ENCODE results near the gene FAM89A. TPM values are rescaled to one million over a fixed set of nuclear protein-coding genes. Genes with fewer than 3 reads are reported as not detected.

FAM89A gene
- 42.7 TPM for total RNA-seq

DNA sequence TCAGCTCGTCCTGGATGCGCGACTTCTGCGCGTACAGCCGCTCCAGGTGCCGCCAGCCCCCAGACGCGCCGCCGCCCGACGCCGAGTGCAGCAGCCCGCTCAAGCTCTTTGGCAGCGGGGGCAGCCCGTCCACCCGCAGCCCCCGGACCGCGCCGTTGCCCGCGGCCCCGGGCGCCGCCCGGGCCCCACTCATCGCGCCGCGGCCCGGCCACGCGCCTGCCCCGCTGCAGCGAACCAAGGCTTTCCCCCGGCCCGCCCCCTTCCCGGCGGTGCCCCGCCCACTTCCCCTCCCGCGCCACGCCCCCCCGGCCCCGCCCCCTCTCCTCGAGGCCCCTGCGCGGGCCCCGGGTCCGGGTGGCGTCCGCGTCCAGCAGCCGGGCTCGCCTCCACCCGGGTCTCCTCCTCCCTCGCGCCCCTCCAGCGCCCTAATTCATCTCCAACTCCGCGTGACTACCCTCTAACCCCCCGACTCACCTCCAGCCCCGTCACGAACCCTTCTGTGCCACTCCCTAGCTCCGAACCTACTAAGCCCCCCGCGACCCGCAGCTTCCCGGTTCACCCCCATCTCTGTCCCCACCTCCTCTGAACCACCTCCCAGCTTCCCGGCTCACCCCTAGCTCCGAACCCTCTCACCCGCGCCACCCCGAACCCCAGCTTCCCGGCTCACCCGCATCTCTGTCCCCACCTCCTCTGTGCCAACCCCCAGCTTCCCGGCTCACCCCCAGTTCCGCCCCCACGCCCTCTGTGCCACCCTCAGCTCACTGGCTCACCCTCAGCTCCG, at the start of gene FAM89A:
FAM89A (minus strand) TSS at position 236 of the 781 bp plus-strand sequence; CDS start at position 193, 43 bp downstream.

DNA sequence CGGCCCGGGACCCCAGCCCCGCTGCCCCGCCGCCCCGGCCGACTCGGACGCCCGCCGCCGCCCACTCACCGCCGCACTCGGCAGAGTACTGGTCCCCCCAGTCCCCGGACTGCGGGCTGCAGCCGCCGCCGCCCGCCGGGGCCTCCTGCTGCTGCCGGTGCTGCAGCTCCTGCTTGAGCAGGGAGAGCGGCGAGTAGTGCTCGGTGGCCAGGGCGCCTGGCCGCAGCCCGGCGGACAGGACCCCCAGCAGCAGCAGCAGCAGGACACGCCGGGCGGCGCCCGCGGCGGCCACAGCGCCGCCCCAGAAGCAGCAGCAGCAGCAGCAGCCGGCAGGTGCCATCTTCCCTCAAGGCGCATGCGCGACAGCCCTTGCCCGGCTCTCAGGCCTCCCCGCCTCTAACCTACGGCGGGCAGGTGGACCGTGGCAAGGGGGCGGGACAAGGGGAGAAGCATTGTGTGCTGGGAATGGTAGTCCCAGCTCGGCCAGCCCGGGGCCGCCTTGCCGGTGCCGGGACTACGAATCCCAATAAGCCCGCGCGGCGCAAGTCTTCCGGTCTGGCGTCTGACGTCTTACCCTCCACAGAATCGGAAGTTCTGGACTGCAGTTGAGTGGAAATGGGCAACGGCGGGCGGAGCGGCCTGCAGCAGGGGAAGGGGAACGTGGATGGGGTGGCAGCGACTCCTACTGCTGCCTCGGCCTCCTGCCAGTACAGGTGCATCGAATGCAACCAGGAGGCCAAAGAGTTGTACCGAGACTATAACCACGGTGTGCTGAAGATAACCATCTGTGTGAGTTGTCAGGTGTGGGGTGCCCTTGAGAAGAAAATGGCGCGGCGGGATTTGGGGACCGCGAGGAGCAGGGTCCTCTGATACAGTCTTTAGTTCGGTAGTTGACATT, 61.3 kb downstream of the FAM89A start, which contains the start of the genes ARV1 and TTC13:
ARV1 (plus strand) TSS at position 604 of the 898 bp plus-strand sequence; CDS start at position 616, 12 bp downstream.
TTC13 (minus strand) TSS at position 371 of the 898 bp plus-strand sequence; CDS start at position 340, 31 bp downstream.

Other genes starting within 250 kb of the FAM89A start
- 53.7 TPM for gene C1orf198, start 171.7 kb downstream of the FAM89A start, total RNA-seq
- 33.4 TPM for gene TTC13, start 61.4 kb downstream of the FAM89A start, total RNA-seq
- gene ARV1, start 61.2 kb downstream of the FAM89A start, total RNA-seq = 18.6 TPM
- gene TRIM67, start 121.8 kb upstream of the FAM89A start, total RNA-seq = 31.0 TPM
- gene GNPAT, start 201.0 kb upstream of the FAM89A start, total RNA-seq = 44.4 TPM

All from camera-type eye (tissue), 1 donor.